WTC11 (cell line): ENCODE measurements around the gene GPR39. TPM values are rescaled to one million over a fixed set of nuclear protein-coding genes. Genes with fewer than 3 reads are reported as not detected.

Source experiments
- ATAC-seq: fragments of 200-7000 bp; cut with Tn5 transposase; 2 replicates; pipeline ENCODE4 v1.10.0; 2021; ENCODE audit warnings: mild to moderate bottlenecking, moderate library complexity
- CTCF ChIA-PET: fragments of 300-600 bp; sonication (Branson Sonifier 250); formaldehyde crosslinking; loops from one replicate; lab custom pipeline; 2021; ENCODE audit warnings: antibody characterized with exemption; lab: Charles Lee
- POLR2A ChIA-PET: fragments of 350-600 bp; sonication (Branson Sonifier 250); formaldehyde crosslinking; loops from one replicate; lab custom pipeline; 2021; ENCODE audit warnings: antibody characterized with exemption; lab: Charles Lee
- DNase-seq: peaks from one replicate; pipeline ENCODE4 v3.0.0; 2021; ENCODE audit warnings: low spot score
- H3K27ac Mint-ChIP-seq: 2 replicates; pipeline ENCODE4 v1.8.0; 2021; ENCODE audit warnings: mixed read lengths
- H3K27me3 Mint-ChIP-seq: 2 replicates; pipeline ENCODE4 v1.8.0; 2021; ENCODE audit warnings: low read depth, mild to moderate bottlenecking, moderate library complexity, mixed read lengths
- H3K36me3 Mint-ChIP-seq: 2 replicates; pipeline ENCODE4 v1.8.0; 2021; ENCODE audit warnings: mixed read lengths
- H3K4me1 Mint-ChIP-seq: 2 replicates; pipeline ENCODE4 v1.8.0; 2022; ENCODE audit warnings: mixed read lengths
- H3K4me3 Mint-ChIP-seq: 2 replicates; pipeline ENCODE4 v1.8.0; 2021; ENCODE audit warnings: mild to moderate bottlenecking, moderate library complexity, mixed read lengths
- H3K9me3 Mint-ChIP-seq: 2 replicates; pipeline ENCODE4 v1.8.0; 2021; ENCODE audit warnings: mixed read lengths
- AFF4 ChIP-seq: sonication (generic); formaldehyde crosslinking; IDR thresholded peaks from 2 replicates; pipeline ENCODE4 v1.8.1; 2023; ENCODE audit warnings: mild to moderate bottlenecking, missing genetic modification reagents, borderline replicate concordance
- AR ChIP-seq: fragments of 250-450 bp; sonication (Bioruptor Pico); IDR thresholded peaks from 2 replicates; pipeline ENCODE4 v1.9.0; 2021; ENCODE audit warnings: mild to moderate bottlenecking
- ATF3 ChIP-seq: sonication (generic); formaldehyde crosslinking; conservative IDR thresholded peaks from 2 replicates; pipeline ENCODE4 v1.8.1; 2022; ENCODE audit warnings: mild to moderate bottlenecking, missing genetic modification reagents
- CREB1 ChIP-seq: sonication (generic); formaldehyde crosslinking; IDR thresholded peaks from 2 replicates; pipeline ENCODE4 v1.8.0; 2023; ENCODE audit warnings: mild to moderate bottlenecking, missing genetic modification reagents
- CTCF ChIP-seq: fragments of 200-600 bp; IDR thresholded peaks from 2 replicates; pipeline ENCODE4 v1.8.0; 2022; ENCODE audit warnings: antibody characterized with exemption
- E2F1 ChIP-seq: sonication (generic); formaldehyde crosslinking; IDR thresholded peaks from 2 replicates; pipeline ENCODE4 v1.8.0; 2022; ENCODE audit warnings: mild to moderate bottlenecking, missing genetic modification reagents
- EMX1 ChIP-seq: fragments of 250-450 bp; sonication (Bioruptor Pico); IDR thresholded peaks from 2 replicates; pipeline ENCODE4 v1.8.0; 2021; ENCODE audit warnings: mild to moderate bottlenecking
- ETV6 ChIP-seq: sonication (generic); formaldehyde crosslinking; IDR thresholded peaks from 2 replicates; pipeline ENCODE4 v1.8.1; 2022; ENCODE audit warnings: mild to moderate bottlenecking, missing genetic modification reagents
- FOXP4 ChIP-seq: sonication (generic); formaldehyde crosslinking; IDR thresholded peaks from 2 replicates; pipeline ENCODE4 v1.8.0; 2022; ENCODE audit warnings: mild to moderate bottlenecking, missing genetic modification reagents
- MXD4 ChIP-seq: fragments of 250-450 bp; sonication (Bioruptor Pico); IDR thresholded peaks from 2 replicates; pipeline ENCODE4 v1.8.0; 2021; ENCODE audit warnings: mild to moderate bottlenecking, moderate library complexity, borderline replicate concordance
- SMAD3 ChIP-seq: sonication (generic); formaldehyde crosslinking; IDR thresholded peaks from 2 replicates; pipeline ENCODE4 v1.8.0; 2022; ENCODE audit warnings: missing genetic modification reagents, mild to moderate bottlenecking, borderline replicate concordance
- TCF7 ChIP-seq: sonication (generic); formaldehyde crosslinking; IDR thresholded peaks from 2 replicates; pipeline ENCODE4 v1.8.0; 2022; ENCODE audit warnings: mild to moderate bottlenecking, low read depth, missing genetic modification reagents, moderate library complexity
- TEAD4 ChIP-seq: sonication (generic); formaldehyde crosslinking; IDR thresholded peaks from 2 replicates; pipeline ENCODE4 v1.8.0; 2022; ENCODE audit warnings: mild to moderate bottlenecking, missing genetic modification reagents
- ZBTB43 ChIP-seq: sonication (generic); formaldehyde crosslinking; IDR thresholded peaks from 2 replicates; pipeline ENCODE4 v1.8.1; 2023; ENCODE audit warnings: mild to moderate bottlenecking, missing genetic modification reagents
- ZMAT4 ChIP-seq: fragments of 250-450 bp; sonication (Bioruptor Pico); IDR thresholded peaks from 2 replicates; pipeline ENCODE4 v1.9.0; 2021; ENCODE audit warnings: mild to moderate bottlenecking
- ZNF232 ChIP-seq: sonication (generic); formaldehyde crosslinking; IDR thresholded peaks from 2 replicates; pipeline ENCODE4 v1.8.0; 2022; ENCODE audit warnings: mild to moderate bottlenecking, missing genetic modification reagents
- ZSCAN18 ChIP-seq: fragments of 250-450 bp; sonication (Bioruptor Pico); IDR thresholded peaks from 2 replicates; pipeline ENCODE4 v2.1.2; 2022; ENCODE audit warnings: mild to moderate bottlenecking, moderate library complexity
- total RNA-seq: library from RNA; stranded (reverse); gene quantifications from 3 replicates; pipeline ENCODE4 v1.2.3, GENCODE V29; 2021

The GPR39 gene
- total RNA-seq, 1 experiment from 2014 or later: 0.74 TPM

GRCh38 chr2:132656266-132656975 lies 239.8 kb downstream of the GPR39 start (continued):
- TF ChIP-seq E2F1 (CRISPR knock-in tag) (no peak), AFF4 (CRISPR knock-in tag) (no peak), CTCF (no peak), ZBTB43 (CRISPR knock-in tag) (no peak)

- H3K4me3 Mint-ChIP-seq: no peak overlapping the region
- ChIA-PET CTCF (interaction anchor here (0.9 to 2.5 kb wide), 3 partner anchors 8 to 253 kb away, joined by 3 to 15 read pairs (median 5); partner anchors contain the start of gene LYPD1), POLR2A (no interaction called here)
- no peak overlapping the region for H3K27ac Mint-ChIP-seq
- peaks cover 3% of the 10 kb centered on the region for H3K27me3 Mint-ChIP-seq
- ATAC-seq (no peak), DNase-seq (no peak)
- no peaks in the 10 kb centered on the region for H3K9me3 Mint-ChIP-seq
- H3K4me1 Mint-ChIP-seq: peaks cover 19% of the 10 kb centered on the region
- no peaks in the 10 kb centered on the region for H3K36me3 Mint-ChIP-seq
- TF ChIP-seq ETV6 (CRISPR knock-in tag): no peak
- TF ChIP-seq ATF3 (CRISPR knock-in tag): no peak
- no peak for TF ChIP-seq EMX1 (CRISPR knock-in tag)
- TF ChIP-seq ZMAT4 (CRISPR knock-in tag): no peak
- no peak for TF ChIP-seq AR (CRISPR knock-in tag)
- no peak for TF ChIP-seq E2F1 (CRISPR knock-in tag)
- no peak for TF ChIP-seq FOXP4 (CRISPR knock-in tag)
- TF ChIP-seq SMAD3 (CRISPR knock-in tag): no peak
- no peak for TF ChIP-seq MXD4 (CRISPR knock-in tag)
- TF ChIP-seq TCF7: no peak
- no peak for TF ChIP-seq ZSCAN18 (CRISPR knock-in tag)
- no peak for TF ChIP-seq CREB1 (CRISPR knock-in tag)
- TF ChIP-seq ZNF232 (CRISPR knock-in tag): no peak
- no peak for TF ChIP-seq TEAD4 (CRISPR knock-in tag)
Measured at GRCh38 chr2:132659331-132659730, 242.7 kb downstream of the GPR39 start.
